K562 (cell line): ENCODE data around the gene BEST1. TPM values are rescaled to one million over a fixed set of nuclear protein-coding genes. Genes with fewer than 3 reads are reported as not detected.

Experiments used
- ATAC-seq: fragments of 200-7000 bp; cut with Tn5 transposase; 3 replicates; pipeline ENCODE4 v1.9.1; 2020; ENCODE audit warnings: moderate library complexity
- BruUV-seq: library from RNA; stranded (reverse); fragments of 400-500 nt; replicated peaks from 2 replicates; lab custom pipeline; 2021; lab: Mats Ljungman, UMichigan
- CTCF ChIA-PET: fragments of 300-600 bp; formaldehyde crosslinking; extraction: SDS; loops from one replicate; lab custom pipeline; 2021; ENCODE audit warnings: low intra/inter-chr PET ratio; lab: Yijun Ruan, JAX
- POLR2A ChIA-PET: fragments of 300-600, 350-650 bp; sonication (Branson Sonifier 250); formaldehyde crosslinking; extraction: SDS; loops from one replicate; lab custom pipeline; 2021; ENCODE audit warnings: antibody characterized with exemption, inconsistent platforms; lab: Yijun Ruan, JAX
- DNase-seq, 4 experiments: peaks; one replicate each; pipeline versions ENCODE4 v3.0.0 to v3.0.0-alpha.2; 2011 to 2018; ENCODE audit warnings: low spot score in 3 of 4, mixed read lengths in 3 of 4; ENCODE audit errors: extremely low read depth in 1 of 4
- FAIRE-seq: peaks from 2 replicates; lab custom pipeline; 2011; peaks lifted over from hg19 to GRCh38; lab: Jason Lieb, UNC
- H2AFZ ChIP-seq: 2 replicates; pipeline ENCODE4 v1.6.0; 2011; ENCODE audit warnings: low read depth, low read length, control low read depth, inconsistent platforms
- H3K27ac ChIP-seq: fragments of 200-600 bp; 3 replicates; pipeline ENCODE4 v1.8.0; 2011; ENCODE audit warnings: low read depth, mild to moderate bottlenecking, control low read depth, inconsistent platforms, low read length, moderate library complexity, mixed read lengths; ENCODE audit errors: extremely low read depth
- H3K27me3 ChIP-seq, 2 experiments: fragments of 300-600 bp in 1 of 2; 2 replicates in 1 of 2; 3 replicates in 1 of 2; pipeline versions ENCODE4 v1.6.0 to v1.8.0; 2011; ENCODE audit warnings: inconsistent platforms in 2 of 2, low read length in 2 of 2, mild to moderate bottlenecking in 1 of 2, mixed read lengths in 1 of 2, moderate library complexity in 1 of 2; ENCODE audit not compliant: control insufficient read depth in 2 of 2, insufficient read depth in 2 of 2
- H3K36me3 ChIP-seq: fragments of 300-600 bp; 3 replicates; pipeline ENCODE4 v1.8.0; 2011; ENCODE audit warnings: mild to moderate bottlenecking, low read length, inconsistent platforms; ENCODE audit not compliant: control insufficient read depth, insufficient read depth
- H3K4me1 ChIP-seq, 2 experiments: fragments of 200-600 bp in 1 of 2; replicated peaks in 1 of 2; 2 replicates in 1 of 2; 3 replicates in 1 of 2; pipeline versions ENCODE4 v1.5.1 to v1.8.0; 2011; ENCODE audit warnings: inconsistent platforms in 2 of 2, low read length in 2 of 2, mild to moderate bottlenecking in 1 of 2, mixed read lengths in 1 of 2, moderate library complexity in 1 of 2; ENCODE audit not compliant: control insufficient read depth in 2 of 2, insufficient read depth in 2 of 2
- H3K4me2 ChIP-seq: 2 replicates; pipeline ENCODE4 v1.6.1; 2011; ENCODE audit warnings: low read length, control low read depth, inconsistent platforms, mixed read lengths; ENCODE audit not compliant: insufficient read depth
- H3K4me3 ChIP-seq: fragments of 200-600 bp; sonication (generic), shearing (Covaris generic); 2 replicates; pipeline ENCODE4 v1.5.1; 2016; ENCODE audit warnings: control low read depth, inconsistent platforms
- H3K79me2 ChIP-seq: fragments of 200-600 bp; 3 replicates; pipeline ENCODE4 v1.8.0; 2011; ENCODE audit warnings: low read length, inconsistent platforms; ENCODE audit not compliant: control insufficient read depth, insufficient read depth
- H3K9ac ChIP-seq, 2 experiments: 2 replicates each; pipeline versions ENCODE4 v1.6.0 to v1.6.1; 2011; ENCODE audit warnings: low read depth in 2 of 2, low read length in 2 of 2, control low read depth in 1 of 2, inconsistent platforms in 1 of 2, mild to moderate bottlenecking in 1 of 2, mixed read lengths in 1 of 2; ENCODE audit not compliant: insufficient read depth in 1 of 2
- H3K9me1 ChIP-seq: one replicate; pipeline ENCODE4 v1.6.0; 2011; ENCODE audit warnings: inconsistent platforms, mild to moderate bottlenecking, low read length, moderate library complexity; ENCODE audit not compliant: control insufficient read depth, insufficient read depth
- H3K9me3 ChIP-seq: replicated peaks from 2 replicates; pipeline ENCODE4 v1.5.1; 2011; ENCODE audit warnings: low read depth, low read length, inconsistent platforms; ENCODE audit not compliant: control insufficient read depth, insufficient read depth
- H4K20me1 ChIP-seq: replicated peaks from 2 replicates; pipeline ENCODE4 v1.6.1; 2011; ENCODE audit warnings: low read length, inconsistent platforms, mixed read lengths; ENCODE audit not compliant: control insufficient read depth, insufficient read depth
- CBFA2T2 ChIP-seq: fragments of 450-650 bp; conservative IDR thresholded peaks from 2 replicates; pipeline ENCODE4 v1.6.1; 2017; ENCODE audit warnings: mild to moderate bottlenecking
- CCNT2 ChIP-seq: IDR thresholded peaks from 2 replicates; pipeline ENCODE4 v1.6.1; 2011; ENCODE audit warnings: borderline replicate concordance, low read depth, mild to moderate bottlenecking, moderate library complexity, mixed read lengths, low read length; ENCODE audit not compliant: insufficient read length; ENCODE audit errors: extremely low read depth
- PHF20 ChIP-seq: fragments of 450-650 bp; IDR thresholded peaks from 2 replicates; pipeline ENCODE4 v1.6.1; 2018; ENCODE audit not compliant: partially characterized antibody
- RNF2 ChIP-seq: sonication (generic); IDR thresholded peaks from 2 replicates; pipeline ENCODE4 v1.6.1; 2016
- SIN3A ChIP-seq, 2 experiments: fragments of 150-350 bp in 1 of 2; IDR thresholded peaks; 2 replicates each; pipeline ENCODE4 v1.6.1; 2011 to 2016; ENCODE audit warnings: borderline replicate concordance in 2 of 2, low read depth in 2 of 2, low read length in 2 of 2, mild to moderate bottlenecking in 2 of 2, moderate library complexity in 2 of 2; ENCODE audit not compliant: control insufficient read depth in 1 of 2
- SREBF1 ChIP-seq: fragments of 150-350 bp; IDR thresholded peaks from 2 replicates; pipeline ENCODE4 v1.6.1; 2014; ENCODE audit warnings: antibody characterized with exemption, low read depth, low read length, borderline replicate concordance
- SRF ChIP-seq, 2 experiments: fragments of 250-450, 450-650 bp in 1 of 2; sonication (Bioruptor Pico) in 1 of 2; sonication (generic) in 1 of 2; formaldehyde crosslinking; IDR thresholded peaks; 2 replicates each; pipeline versions ENCODE4 v1.5.0 to v1.5.1; 2020 to 2022; ENCODE audit warnings: mild to moderate bottlenecking in 1 of 2, missing genetic modification reagents in 1 of 2
- ZFX ChIP-seq: sonication (generic); formaldehyde crosslinking; IDR thresholded peaks from 2 replicates; pipeline ENCODE4 v1.8.0; 2022; ENCODE audit warnings: mild to moderate bottlenecking, missing genetic modification reagents, moderate library complexity
- WGBS: fragments of 100-300 bp; shearing (Covaris generic); methylation state at CpG from one replicate; pipeline ENCODE4 v1.1.6; 2016; ENCODE audit warnings: low coverage, mixed read lengths; ENCODE audit not compliant: insufficient coverage; ENCODE audit errors: missing lambda C conversion rate; 5-methylcytosine and 5-hydroxymethylcytosine counted together
- in situ Hi-C: fragments of 300-500 bp; cut with MboI; formaldehyde crosslinking; loops from 4 replicates; pipeline ENCODE4 v1.15.0; 2018; ENCODE audit warnings: inconsistent platforms, mixed read lengths
- intact Hi-C: fragments of 100-400 bp; cut with micrococcal nuclease; formaldehyde crosslinking; loops from 2 replicates; pipeline ENCODE4 v1.14.2; 2022
- polyA plus RNA-seq, 8 experiments: library from polyadenylated mRNA; depleted of rRNA in 4 of 8; stranded (reverse) in 5 of 8; unstranded in 3 of 8; fragments of >200 nt; fragmentation: Nextera tagmentation in 2 of 8; fragmentation: Illumina TruSeq in 1 of 8; extraction: Ambion mirVana in 2 of 8; extraction: Trizol in 1 of 8; gene quantifications; 2 replicates each; pipeline versions ENCODE4 v1.2.1 to v1.2.3, GENCODE V29; 2011 to 2014; ENCODE audit warnings: inconsistent platforms in 1 of 8, missing spikeins in 1 of 8
- total RNA-seq, 7 experiments: library from RNA; depleted of rRNA in 6 of 7; stranded (reverse); fragments of >200 nt in 6 of 7; fragmentation: Illumina TruSeq in 2 of 7; extraction: Trizol in 2 of 7; gene quantifications; 2 replicates each; pipeline versions ENCODE4 v1.2.1 to v1.2.3, GENCODE V29; 2011 to 2021; ENCODE audit warnings: low replicate concordance in 1 of 7
- TF ChIP-seq, protein P1 (sequence below), 2 experiments: fragments of 450-650 bp; formaldehyde crosslinking in 1 of 2; IDR thresholded peaks; 2 replicates each; pipeline versions ENCODE4 v1.4.0 to v1.6.1; 2014 to 2020; ENCODE audit warnings: mild to moderate bottlenecking in 2 of 2, borderline replicate concordance in 1 of 2, low read depth in 1 of 2
- TF ChIP-seq, protein P2 (sequence below): fragments of 450-650 bp; formaldehyde crosslinking; IDR thresholded peaks from 2 replicates; pipeline ENCODE4 v1.4.0; 2022; ENCODE audit warnings: missing genetic modification characterization

BEST1 gene
- total and polyA plus RNA-seq, 9 of the 15 experiments (the other 6 are each of a cell fraction or from before 2014, with no cell fraction given), result 0.07 to 1.3 (median 0.40) TPM

DNA sequence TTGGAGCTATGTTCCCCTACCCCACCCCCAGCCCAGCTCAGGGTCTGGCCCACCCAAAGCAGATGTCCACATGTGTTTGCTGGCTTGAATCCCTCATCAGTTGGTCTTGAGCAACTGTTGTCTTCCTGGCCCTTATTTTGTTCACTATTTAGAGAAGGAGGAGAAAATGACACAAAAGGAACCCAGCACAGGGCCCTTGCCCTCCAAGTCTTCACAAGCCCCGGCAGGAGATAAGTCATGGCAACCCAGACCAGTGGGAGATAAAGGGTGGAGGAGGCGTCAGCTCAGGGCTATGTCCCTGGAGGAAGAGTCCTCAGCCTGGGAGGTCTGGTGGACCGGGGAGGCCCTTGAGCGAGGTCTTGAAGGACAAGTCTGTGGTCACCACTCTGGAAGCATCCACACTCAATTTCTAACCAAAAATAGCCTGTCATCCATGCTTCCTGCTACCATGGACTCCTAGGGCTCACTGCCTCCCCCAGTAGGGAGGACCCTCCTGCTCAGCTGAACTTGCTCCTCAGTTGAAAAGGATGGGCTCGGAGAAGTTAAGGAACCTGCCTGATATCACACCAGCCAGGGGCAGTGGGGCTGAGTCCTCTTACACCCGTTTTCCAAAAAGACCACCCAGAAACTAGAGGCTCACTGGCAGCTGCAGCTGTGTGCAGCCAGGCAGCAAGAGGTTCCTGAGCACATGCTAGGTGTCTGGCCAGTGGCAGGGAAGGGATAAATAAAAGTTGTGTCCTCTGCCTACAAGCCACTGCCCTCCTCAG, 31.0 kb upstream of the BEST1 start:
- peak overlapping the region; percentile 63 for H3K4me3 ChIP-seq
- H3K4me1 ChIP-seq, result peaks cover 55 to 92% of the 10 kb centered on the region in 2 experiments
- H3K9ac ChIP-seq, result peak overlapping the region; percentile 55 to 80
- 0% methylated on average over 6 of the region's 6 CpGs for WGBS
- H4K20me1 ChIP-seq, result peaks cover 5% of the 10 kb centered on the region; the same call in 1 of the 2 replicates
- H3K9me3 ChIP-seq, result no peaks in the 10 kb centered on the region
- ChIA-PET CTCF (no interaction called here), POLR2A (interaction anchor here (0.6 to 2.2 kb wide), 6 partner anchors 8 to 38 kb away, joined by 3 to 11 read pairs (median 4); partner anchors contain the start of gene BEST1)
- no peaks in the 10 kb centered on the region for H3K27me3 ChIP-seq
- ATAC-seq, result peak; percentile 26
- intact Hi-C loops (no loop called here), in situ Hi-C loops (no loop called here)
- H3K9me1 ChIP-seq, result no peaks in the 10 kb centered on the region
- H3K36me3 ChIP-seq, result peaks cover 1% of the 10 kb centered on the region; the same call in 1 of the 3 replicates
- no TSS peak for BruUV-seq
- H3K79me2 ChIP-seq, result peaks cover 59% of the 10 kb centered on the region
- FAIRE-seq, result peak; percentile 85
- peak overlapping the region; percentile 96 for H3K4me2 ChIP-seq
- peak in 3 of 4 experiments; percentile 16 to 82 (median 75) for DNase-seq
- peak overlapping the region; percentile 71 for H3K27ac ChIP-seq
- H2AFZ ChIP-seq, result 0 out of 2 replicates have a peak overlapping the region, but pooled peaks have one; percentile 65
- TF ChIP-seq PHF20, result no peak
- TF ChIP-seq, protein P1, sequence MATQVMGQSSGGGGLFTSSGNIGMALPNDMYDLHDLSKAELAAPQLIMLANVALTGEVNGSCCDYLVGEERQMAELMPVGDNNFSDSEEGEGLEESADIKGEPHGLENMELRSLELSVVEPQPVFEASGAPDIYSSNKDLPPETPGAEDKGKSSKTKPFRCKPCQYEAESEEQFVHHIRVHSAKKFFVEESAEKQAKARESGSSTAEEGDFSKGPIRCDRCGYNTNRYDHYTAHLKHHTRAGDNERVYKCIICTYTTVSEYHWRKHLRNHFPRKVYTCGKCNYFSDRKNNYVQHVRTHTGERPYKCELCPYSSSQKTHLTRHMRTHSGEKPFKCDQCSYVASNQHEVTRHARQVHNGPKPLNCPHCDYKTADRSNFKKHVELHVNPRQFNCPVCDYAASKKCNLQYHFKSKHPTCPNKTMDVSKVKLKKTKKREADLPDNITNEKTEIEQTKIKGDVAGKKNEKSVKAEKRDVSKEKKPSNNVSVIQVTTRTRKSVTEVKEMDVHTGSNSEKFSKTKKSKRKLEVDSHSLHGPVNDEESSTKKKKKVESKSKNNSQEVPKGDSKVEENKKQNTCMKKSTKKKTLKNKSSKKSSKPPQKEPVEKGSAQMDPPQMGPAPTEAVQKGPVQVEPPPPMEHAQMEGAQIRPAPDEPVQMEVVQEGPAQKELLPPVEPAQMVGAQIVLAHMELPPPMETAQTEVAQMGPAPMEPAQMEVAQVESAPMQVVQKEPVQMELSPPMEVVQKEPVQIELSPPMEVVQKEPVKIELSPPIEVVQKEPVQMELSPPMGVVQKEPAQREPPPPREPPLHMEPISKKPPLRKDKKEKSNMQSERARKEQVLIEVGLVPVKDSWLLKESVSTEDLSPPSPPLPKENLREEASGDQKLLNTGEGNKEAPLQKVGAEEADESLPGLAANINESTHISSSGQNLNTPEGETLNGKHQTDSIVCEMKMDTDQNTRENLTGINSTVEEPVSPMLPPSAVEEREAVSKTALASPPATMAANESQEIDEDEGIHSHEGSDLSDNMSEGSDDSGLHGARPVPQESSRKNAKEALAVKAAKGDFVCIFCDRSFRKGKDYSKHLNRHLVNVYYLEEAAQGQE (IDR thresholded peaks at IDR 0.05; ENCODE audit: borderline replicate concordance), result no peak
- TF ChIP-seq, protein P1 (CRISPR knock-in tag; IDR thresholded peaks at IDR 0.05; ENCODE audit: low read depth), result no peak
- TF ChIP-seq, protein P2, sequence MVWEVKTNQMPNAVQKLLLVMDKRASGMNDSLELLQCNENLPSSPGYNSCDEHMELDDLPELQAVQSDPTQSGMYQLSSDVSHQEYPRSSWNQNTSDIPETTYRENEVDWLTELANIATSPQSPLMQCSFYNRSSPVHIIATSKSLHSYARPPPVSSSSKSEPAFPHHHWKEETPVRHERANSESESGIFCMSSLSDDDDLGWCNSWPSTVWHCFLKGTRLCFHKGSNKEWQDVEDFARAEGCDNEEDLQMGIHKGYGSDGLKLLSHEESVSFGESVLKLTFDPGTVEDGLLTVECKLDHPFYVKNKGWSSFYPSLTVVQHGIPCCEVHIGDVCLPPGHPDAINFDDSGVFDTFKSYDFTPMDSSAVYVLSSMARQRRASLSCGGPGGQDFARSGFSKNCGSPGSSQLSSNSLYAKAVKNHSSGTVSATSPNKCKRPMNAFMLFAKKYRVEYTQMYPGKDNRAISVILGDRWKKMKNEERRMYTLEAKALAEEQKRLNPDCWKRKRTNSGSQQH (CRISPR knock-in tag), result no peak
- TF ChIP-seq SRF (CRISPR knock-in tag; IDR thresholded peaks at IDR 0.05), result peak in 1 of 2 experiments; percentile 42; a peak in 1 of 4 replicates
- no peak for TF ChIP-seq SREBF1
- TF ChIP-seq RNF2, result no peak
- no peak for TF ChIP-seq CCNT2
- TF ChIP-seq SIN3A (IDR thresholded peaks at IDR 0.05; ENCODE audit: borderline replicate concordance in 2 of 2, control insufficient read depth in 1 of 2, low read depth in 2 of 2, low read length in 2 of 2), result 0 out of 4 replicates have a peak, but pooled peaks of 1 of the 2 experiments have one; percentile 29
- TF ChIP-seq ZFX, result 0 out of 2 replicates have a peak, but pooled peaks have one; percentile 14
- TF ChIP-seq CBFA2T2, result peak; percentile 22; the same call in 1 of the 2 replicates
